GM21619 (cell line): ENCODE measurements around the gene ZNF710.

Experiments
- ATAC-seq: cut with Tn5 transposase; IDR thresholded peaks from one replicate; pipeline ENCODE4 v1.9.1; 2021; ENCODE audit not compliant: unreplicated experiment

The ZNF710 gene

GRCh38 chr15:90036806-90037510, 35.8 kb downstream of the ZNF710 start:
- no peak for ATAC-seq

GRCh38 chr15:90037511-90037860, 36.4 kb downstream of the ZNF710 start:
- ATAC-seq = no peak

- ATAC-seq = peak; percentile 73
Measured at GRCh38 chr15:90037961-90038631, 37.0 kb downstream of the ZNF710 start.

GRCh38 chr15:90038632-90039095, 37.5 kb downstream of the ZNF710 start:
- ATAC-seq = no peak

GRCh38 chr15:90039996-90040395, 38.9 kb downstream of the ZNF710 start:
- ATAC-seq = no peak

- no peak for ATAC-seq
Measured at GRCh38 chr15:90040618-90041017, 39.5 kb downstream of the ZNF710 start.

- ATAC-seq = no peak
Measured at GRCh38 chr15:90042356-90042755, 41.2 kb downstream of the ZNF710 start.

GRCh38 chr15:90042766-90043529, 41.8 kb downstream of the ZNF710 start:
- ATAC-seq = no peak

GRCh38 chr15:90043530-90044010, 42.4 kb downstream of the ZNF710 start:
- ATAC-seq = no peak

GRCh38 chr15:90044191-90044590, 43.1 kb downstream of the ZNF710 start:
- no peak for ATAC-seq

GRCh38 chr15:90044916-90045371, 43.8 kb downstream of the ZNF710 start:
- ATAC-seq = no peak

GRCh38 chr15:90046289-90046688, 45.2 kb downstream of the ZNF710 start:
- no peak for ATAC-seq

GRCh38 chr15:90046911-90047392, 45.8 kb downstream of the ZNF710 start:
- ATAC-seq = no peak

GRCh38 chr15:90047956-90048575, 46.9 kb downstream of the ZNF710 start:
- no peak for ATAC-seq

GRCh38 chr15:90049030-90049429, 47.9 kb downstream of the ZNF710 start:
- ATAC-seq = no peak

- ATAC-seq = no peak
Measured at GRCh38 chr15:90049666-90050604, 48.8 kb downstream of the ZNF710 start.

- no peak for ATAC-seq
Measured at GRCh38 chr15:90051874-90052273, 50.8 kb downstream of the ZNF710 start.

GRCh38 chr15:90053685-90054466, 52.8 kb downstream of the ZNF710 start:
- no peak for ATAC-seq

GRCh38 chr15:90054618-90055097, 53.5 kb downstream of the ZNF710 start:
- ATAC-seq = no peak
